Neural cell (in vitro differentiated cells): ENCODE data around the gene RIBC1. TPM values are rescaled to one million over a fixed set of nuclear protein-coding genes. Genes with fewer than 3 reads are reported as not detected.

Experiments
- polyA plus RNA-seq: library from polyadenylated mRNA; depleted of rRNA; stranded (reverse); fragments of >200 nt; gene quantifications from 2 replicates; pipeline ENCODE4 v1.2.3, GENCODE V29; 2014
- small RNA-seq, 3 experiments: library from RNA; depleted of rRNA; stranded (forward); fragments of <200 nt; gene quantifications; one replicate each; pipeline ENCODE3, GENCODE V24; 2012

The RIBC1 gene
- polyA plus RNA-seq, 1 donor from 2014 or later = 0.84 TPM

Small RNA genes within 50 kb of the gene (small RNA-seq; reads per million reads assigned to genes)
- gene MIR6857 (0 to 1.8 (median 0.49) reads per million in 3 experiments), gene VTRNA3-1P (0 reads per million in 3 experiments)

Other genes starting within 250 kb of the RIBC1 start
- 67.8 and 90.8 TPM in 2 replicates for gene KDM5C, start 197.7 kb upstream of the RIBC1 start, polyA plus RNA-seq
- 2.4 and 3.6 TPM in 2 replicates for gene IQSEC2, start 141.3 kb upstream of the RIBC1 start, polyA plus RNA-seq
- 11.4 and 12.2 TPM in 2 replicates for gene SMC1A, start 219 bp upstream of the RIBC1 start, polyA plus RNA-seq
- gene HSD17B10, start 11.5 kb downstream of the RIBC1 start, polyA plus RNA-seq = 111 and 112 TPM in 2 replicates